GM23248 (cell line): ENCODE results near the gene KRTAP9-3.

Source experiments
- EZH2 ChIP-seq: fragments of 200-600 bp; sonication (generic); IDR thresholded peaks from 2 replicates; pipeline ENCODE4 v1.6.1; 2018; ENCODE audit warnings: antibody characterized with exemption, mild to moderate bottlenecking; ENCODE audit not compliant: insufficient read depth, poor library complexity, severe bottlenecking
- EZH2phosphoT487 ChIP-seq: fragments of 200-600 bp; sonication (generic); IDR thresholded peaks from 2 replicates; pipeline ENCODE4 v1.6.1; 2018; ENCODE audit warnings: antibody characterized with exemption, moderate library complexity, mild to moderate bottlenecking, low read depth; ENCODE audit not compliant: insufficient read depth

- TF ChIP-seq EZH2phosphoT487 (no peak), EZH2 (no peak)
These were observed 24.0 kb downstream of the KRTAP9-3 start for GRCh38 chr17:41256291-41256685.
